Naive B cell (primary cell): ENCODE data around the gene CPEB2. TPM values are rescaled to one million over a fixed set of nuclear protein-coding genes. Genes with fewer than 3 reads are reported as not detected.

Experiments
- ATAC-seq, 2 donors: fragments of 150-1000 bp; cut with Tn5 transposase; 2 replicates each; pipeline ENCODE4 v1.10.0; 2021; ENCODE audit warnings: low read depth in 2 of 2, mild to moderate bottlenecking in 2 of 2, moderate library complexity in 2 of 2
- DNase-seq: peaks from one replicate; pipeline ENCODE4 v3.0.0; 2022
- H3K27ac Mint-ChIP-seq, 6 donors: one replicate each; pipeline ENCODE4 v1.8.0; 2020 to 2022; ENCODE audit warnings: mild to moderate bottlenecking in 6 of 6, mixed read lengths in 6 of 6, moderate library complexity in 5 of 6, inconsistent platforms in 2 of 6
- H3K27me3 Mint-ChIP-seq, 3 donors: one replicate each; pipeline ENCODE4 v1.8.0; 2021 to 2022; ENCODE audit warnings: mixed read lengths in 3 of 3, mild to moderate bottlenecking in 1 of 3
- H3K36me3 Mint-ChIP-seq, 2 donors: one replicate each; pipeline ENCODE4 v1.8.0; 2020 to 2022; ENCODE audit warnings: mixed read lengths in 2 of 2, inconsistent platforms in 1 of 2, mild to moderate bottlenecking in 1 of 2
- H3K4me1 Mint-ChIP-seq, 3 donors: one replicate each; pipeline ENCODE4 v1.8.0; 2020 to 2022; ENCODE audit warnings: mixed read lengths in 3 of 3, inconsistent platforms in 1 of 3, mild to moderate bottlenecking in 1 of 3, moderate library complexity in 1 of 3
- H3K4me3 Mint-ChIP-seq, 8 donors: one replicate each; pipeline ENCODE4 v1.8.0; 2020 to 2022; ENCODE audit warnings: mild to moderate bottlenecking in 8 of 8, mixed read lengths in 8 of 8, moderate library complexity in 8 of 8, inconsistent platforms in 2 of 8
- H3K9me3 Mint-ChIP-seq, 7 donors: one replicate each; pipeline ENCODE4 v1.8.0; 2020 to 2022; ENCODE audit warnings: mixed read lengths in 7 of 7, mild to moderate bottlenecking in 5 of 7, inconsistent platforms in 2 of 7, moderate library complexity in 1 of 7
- polyA plus RNA-seq, 6 donors: library from polyadenylated mRNA; unstranded; fragments of 300-500 nt; fragmentation: Illumina TruSeq; gene quantifications; one replicate each; pipeline ENCODE4 v1.2.3, GENCODE V29; 2021; ENCODE audit warnings: low read depth in 6 of 6

CPEB2 gene
- polyA plus RNA-seq, 6 donors from 2014 or later: 1.2 to 2.9 (median 2.3) TPM; not detected in 1

GRCh38 chr4:15002659-15003400 is 549 bp downstream of the CPEB2 start:
- Mint-ChIP-seq H3K9me3 (no peaks in the 10 kb centered on the region), H3K4me1 (peaks cover 18 to 21% (median 21%) of the 10 kb centered on the region in 3 donors), H3K4me3 (peak overlapping the region; percentile 88 to 96 (median 94)), H3K36me3 (no peaks in the 10 kb centered on the region), H3K27ac (peak overlapping the region; percentile 91 to 99 (median 98)), H3K27me3 (no peaks in the 10 kb centered on the region)
- peak; percentile 22 to 34 for ATAC-seq
- peak; percentile 79 for DNase-seq

GRCh38 chr4:15003401-15003890 is 1.2 kb downstream of the CPEB2 start:
- H3K4me1 Mint-ChIP-seq: peaks cover 18 to 21% (median 21%) of the 10 kb centered on the region in 3 donors
- H3K27ac Mint-ChIP-seq: peak overlapping the region in 2 of 6 donors; percentile 91 to 99
- no peaks in the 10 kb centered on the region for H3K27me3 Mint-ChIP-seq
- H3K4me3 Mint-ChIP-seq: peak overlapping the region; percentile 65 to 96 (median 88)
- peak; percentile 20 for ATAC-seq
- H3K9me3 Mint-ChIP-seq: no peaks in the 10 kb centered on the region
- DNase-seq: no peak
- H3K36me3 Mint-ChIP-seq: no peaks in the 10 kb centered on the region

GRCh38 chr4:15003891-15004738 is 1.8 kb downstream of the CPEB2 start:
- DNase-seq (peak; percentile 66), ATAC-seq (peak; percentile 7 to 13)
- peak overlapping the region in 2 of 6 donors; percentile 88 to 91 for H3K27ac Mint-ChIP-seq
- H3K36me3 Mint-ChIP-seq: peaks cover 0 to under 1% of the 10 kb centered on the region in 2 donors
- peaks cover 18 to 21% (median 21%) of the 10 kb centered on the region in 3 donors for H3K4me1 Mint-ChIP-seq
- H3K27me3 Mint-ChIP-seq: no peaks in the 10 kb centered on the region
- H3K9me3 Mint-ChIP-seq: no peaks in the 10 kb centered on the region
- peak overlapping the region; percentile 77 to 96 (median 88) for H3K4me3 Mint-ChIP-seq

- peak; percentile 28 for DNase-seq
- peaks cover 0 to 8% of the 10 kb centered on the region in 2 donors for H3K36me3 Mint-ChIP-seq
- ATAC-seq: no peak
- H3K4me1 Mint-ChIP-seq: peaks cover 18 to 24% (median 21%) of the 10 kb centered on the region in 3 donors
- no peaks in the 10 kb centered on the region for H3K27me3 Mint-ChIP-seq
- H3K4me3 Mint-ChIP-seq: peak overlapping the region; percentile 86 to 96 (median 90)
- H3K9me3 Mint-ChIP-seq: no peaks in the 10 kb centered on the region
- peak overlapping the region; percentile 70 to 94 (median 87) for H3K27ac Mint-ChIP-seq
Measured at GRCh38 chr4:15004739-15005301, 2.5 kb downstream of the CPEB2 start.

- Mint-ChIP-seq H3K27ac (peak overlapping the region; percentile 33 to 94 (median 77)), H3K27me3 (no peaks in the 10 kb centered on the region), H3K4me3 (peak overlapping the region; percentile 86 to 96 (median 90)), H3K4me1 (peaks cover 18 to 24% (median 21%) of the 10 kb centered on the region in 3 donors), H3K9me3 (no peaks in the 10 kb centered on the region), H3K36me3 (peaks cover 0 to 8% of the 10 kb centered on the region in 2 donors)
- DNase-seq (no peak), ATAC-seq (no peak)
Measured at GRCh38 chr4:15005474-15006115, 3.3 kb downstream of the CPEB2 start.

GRCh38 chr4:15006416-15007024 is 4.2 kb downstream of the CPEB2 start:
- ATAC-seq (no peak), DNase-seq (peak; percentile 18)
- peaks cover 12 to 19% (median 15%) of the 10 kb centered on the region in 3 donors for H3K4me1 Mint-ChIP-seq
- no peaks in the 10 kb centered on the region for H3K9me3 Mint-ChIP-seq
- peaks cover 0 to 8% of the 10 kb centered on the region in 2 donors for H3K36me3 Mint-ChIP-seq
- H3K27ac Mint-ChIP-seq: no peak overlapping the region
- peak overlapping the region in 6 of 8 donors; percentile 26 to 94 (median 52) for H3K4me3 Mint-ChIP-seq
- H3K27me3 Mint-ChIP-seq: no peaks in the 10 kb centered on the region

GRCh38 chr4:15007201-15007600 is 4.9 kb downstream of the CPEB2 start:
- peaks cover 0 to 8% of the 10 kb centered on the region in 2 donors for H3K36me3 Mint-ChIP-seq

GRCh38 chr4:15010038-15010585 is 7.8 kb downstream of the CPEB2 start:
- Mint-ChIP-seq H3K9me3 (no peaks in the 10 kb centered on the region), H3K4me1 (peaks cover 10 to 17% (median 13%) of the 10 kb centered on the region in 3 donors)

More at GRCh38 chr4:15007201-15007600, 4.9 kb downstream of the CPEB2 start:
- Mint-ChIP-seq H3K4me1 (peaks cover 12 to 19% (median 15%) of the 10 kb centered on the region in 3 donors), H3K27ac (no peak overlapping the region), H3K9me3 (no peaks in the 10 kb centered on the region), H3K27me3 (no peaks in the 10 kb centered on the region), H3K4me3 (peak overlapping the region in 2 of 8 donors; percentile 12 to 62)
- ATAC-seq (no peak), DNase-seq (no peak)

GRCh38 chr4:15011166-15011565 is 8.9 kb downstream of the CPEB2 start:
- H3K27ac Mint-ChIP-seq: no peak overlapping the region
- no peak overlapping the region for H3K4me3 Mint-ChIP-seq

More at GRCh38 chr4:15010038-15010585, 7.8 kb downstream of the CPEB2 start:
- ATAC-seq: no peak
- no peak overlapping the region for H3K27ac Mint-ChIP-seq
- peaks cover 0 to 8% of the 10 kb centered on the region in 2 donors for H3K36me3 Mint-ChIP-seq
- H3K4me3 Mint-ChIP-seq: no peak overlapping the region
- no peak for DNase-seq
- H3K27me3 Mint-ChIP-seq: no peaks in the 10 kb centered on the region

GRCh38 chr4:15012017-15012788 is 9.9 kb downstream of the CPEB2 start:
- Mint-ChIP-seq H3K4me1 (peaks cover 0 to 6% (median 0%) of the 10 kb centered on the region in 3 donors), H3K27me3 (no peaks in the 10 kb centered on the region), H3K27ac (no peak overlapping the region), H3K9me3 (no peaks in the 10 kb centered on the region), H3K4me3 (no peak overlapping the region), H3K36me3 (peaks cover under 1 to 8% of the 10 kb centered on the region in 2 donors)
- no peak for ATAC-seq
- DNase-seq: no peak

More at GRCh38 chr4:15011166-15011565, 8.9 kb downstream of the CPEB2 start:
- no peak for DNase-seq
- Mint-ChIP-seq H3K9me3 (no peaks in the 10 kb centered on the region), H3K4me1 (peaks cover 0 to 10% (median 3%) of the 10 kb centered on the region in 3 donors), H3K27me3 (no peaks in the 10 kb centered on the region), H3K36me3 (peaks cover 0 to 8% of the 10 kb centered on the region in 2 donors)
- no peak for ATAC-seq

- ATAC-seq: no peak
- Mint-ChIP-seq H3K4me3 (no peak overlapping the region), H3K27ac (no peak overlapping the region), H3K9me3 (no peaks in the 10 kb centered on the region), H3K27me3 (no peaks in the 10 kb centered on the region), H3K4me1 (peaks cover 0 to 3% (median 0%) of the 10 kb centered on the region in 3 donors), H3K36me3 (peaks cover 4 to 8% of the 10 kb centered on the region in 2 donors)
- no peak for DNase-seq
Measured at GRCh38 chr4:15013585-15013984, 11.3 kb downstream of the CPEB2 start.
